DMS153 treated with DMSO at 0.1 percent for 48 hours (cell line): ENCODE results near the gene SCTR.
A peak's percentile ranks its signal among the peaks of the same experiment; 100 is the strongest.
"Not testable (repeated sequence)": the region's sequence is repeated elsewhere in the genome, so short reads cannot be mapped to it uniquely, and the experiment has no call there.

Experiments used
- DNase-seq: peaks from one replicate; lab custom pipeline; 2025; ENCODE audit not compliant: unreplicated experiment; lab: John Stamatoyannopoulos, UW

SCTR gene

GRCh38 chr2:119416299-119416923 lies 107.9 kb downstream of the SCTR start:
- DNase-seq, result no peak

GRCh38 chr2:119415630-119416029 lies 108.7 kb downstream of the SCTR start:
- DNase-seq, result no peak

GRCh38 chr2:119414894-119415293 lies 109.4 kb downstream of the SCTR start:
- no peak for DNase-seq

GRCh38 chr2:119409506-119409905 lies 114.8 kb downstream of the SCTR start:
- no peak for DNase-seq

DNA sequence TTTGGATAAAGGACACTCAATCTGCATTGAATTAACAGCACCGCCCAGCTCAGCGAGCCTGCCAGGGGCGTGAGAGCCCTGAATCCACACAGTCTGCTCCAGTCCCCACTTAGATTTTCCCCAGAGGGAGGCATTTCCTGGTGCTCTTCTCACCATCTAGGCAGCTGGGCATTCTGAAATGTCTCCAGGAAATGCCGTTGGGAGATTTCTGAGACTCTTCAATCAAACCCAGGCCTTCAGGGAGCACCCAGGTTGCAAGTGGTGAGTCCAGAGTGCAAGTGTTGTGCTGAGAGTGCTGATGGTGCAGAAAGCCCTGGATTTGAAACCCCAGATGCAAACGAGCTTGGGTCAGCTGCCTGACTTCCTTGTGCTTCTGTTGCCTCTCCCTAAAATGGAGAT lies 116.1 kb downstream of the SCTR start:
- DNase-seq, result peak; percentile 44

DNA sequence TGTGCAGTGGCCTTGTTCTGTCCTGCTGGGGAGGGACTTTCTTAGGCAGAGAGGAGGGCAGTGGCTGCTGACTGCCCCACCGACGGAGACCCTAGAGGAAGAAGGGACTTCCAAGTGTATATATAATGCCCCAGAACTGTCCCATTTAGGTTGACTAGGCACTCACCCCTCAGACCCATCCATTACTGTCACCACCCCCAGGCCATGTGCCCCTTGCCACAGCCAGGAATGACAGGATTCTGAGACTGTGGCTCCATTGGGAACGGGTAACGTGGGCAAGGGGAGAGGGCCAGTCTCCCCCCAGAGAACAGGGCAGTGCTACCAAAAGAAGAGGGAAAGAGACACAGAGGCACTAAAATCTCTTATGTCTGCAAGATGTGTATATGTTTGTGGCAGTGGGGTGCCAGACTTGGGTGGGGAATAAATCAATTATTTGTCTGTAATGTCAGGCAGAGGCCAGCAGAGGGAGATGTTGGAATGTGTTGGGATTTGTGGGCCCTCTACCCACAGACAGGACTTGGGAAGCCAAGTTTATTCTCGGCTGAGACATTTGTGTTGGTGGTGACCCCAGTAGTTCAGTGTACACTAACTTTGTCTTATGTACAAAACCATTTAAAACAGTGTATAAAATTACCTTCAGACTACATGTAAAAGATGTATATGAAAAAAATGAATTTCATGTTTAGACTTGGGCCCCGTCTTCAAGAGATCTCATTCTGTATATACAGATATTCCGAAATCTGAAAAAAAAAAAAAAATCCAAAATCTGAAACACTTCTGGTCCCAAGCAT lies 116.7 kb downstream of the SCTR start:
- peak; percentile 55 for DNase-seq

DNA sequence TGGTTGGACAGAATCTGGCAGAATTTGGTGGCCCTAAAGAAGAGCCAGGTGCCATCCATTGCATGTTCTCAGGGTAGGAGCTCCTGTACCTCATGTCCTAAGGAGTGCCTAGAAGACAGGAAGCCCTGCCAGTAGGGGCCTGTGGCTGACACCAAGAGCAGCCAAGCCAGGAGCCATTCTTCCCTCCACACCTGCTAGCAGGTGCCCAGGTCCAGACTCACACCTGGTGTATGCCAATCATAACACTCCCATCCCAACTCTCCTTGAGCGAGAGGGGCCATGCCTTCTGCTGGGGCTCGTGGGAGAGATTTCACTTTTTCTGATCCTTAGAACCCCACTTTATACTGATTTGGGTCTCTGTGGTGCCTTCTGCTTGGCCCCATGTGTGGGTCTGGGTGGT lies 119.1 kb downstream of the SCTR start:
- no peak for DNase-seq

- DNase-seq, result not testable (repeated sequence)
Measured at GRCh38 chr2:119403618-119404017, 120.7 kb downstream of the SCTR start.

DNA sequence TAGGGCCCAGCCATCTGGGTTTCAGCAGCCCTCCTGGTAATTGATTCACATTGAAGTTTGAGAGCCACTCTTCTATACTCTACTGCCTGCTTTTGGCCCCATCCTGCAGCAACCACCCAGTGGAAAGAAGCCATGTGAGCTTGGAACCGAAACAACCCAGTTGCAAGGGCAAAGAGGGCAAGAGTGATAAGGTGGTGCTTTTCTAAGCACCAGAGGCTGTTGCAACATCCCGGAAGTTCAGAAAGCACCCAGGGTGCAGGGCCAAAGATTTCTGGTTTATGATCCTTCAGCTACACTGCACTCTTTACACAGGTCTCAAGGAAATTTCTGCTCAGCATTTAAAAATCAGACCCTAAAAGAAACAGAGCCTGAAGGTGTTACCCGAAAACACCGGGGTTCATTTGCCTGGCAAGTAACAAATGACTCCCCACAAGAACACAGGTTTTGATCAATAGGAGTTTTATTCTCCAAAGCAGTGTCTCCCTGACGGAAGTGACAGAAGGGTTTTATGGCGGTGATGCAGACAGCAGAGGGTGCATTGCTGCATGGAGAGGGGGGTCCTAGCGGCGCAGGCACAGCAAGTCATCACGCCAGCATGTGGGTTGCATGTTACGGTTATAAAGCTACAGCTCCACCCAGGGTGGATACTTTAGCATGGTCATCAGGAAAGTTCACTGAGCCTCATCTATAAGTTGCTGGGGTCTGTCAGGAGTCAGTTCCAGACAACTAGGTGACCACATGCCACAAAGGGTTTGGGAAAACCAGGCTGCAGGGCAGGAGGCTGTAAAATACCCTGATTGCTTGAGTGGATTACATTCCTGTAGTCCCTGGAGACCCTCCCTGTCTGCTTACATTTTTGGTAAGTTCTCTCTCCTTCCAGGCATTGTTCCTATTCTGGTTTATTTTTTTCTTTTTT lies 121.4 kb downstream of the SCTR start:
- DNase-seq, result no peak

DNA sequence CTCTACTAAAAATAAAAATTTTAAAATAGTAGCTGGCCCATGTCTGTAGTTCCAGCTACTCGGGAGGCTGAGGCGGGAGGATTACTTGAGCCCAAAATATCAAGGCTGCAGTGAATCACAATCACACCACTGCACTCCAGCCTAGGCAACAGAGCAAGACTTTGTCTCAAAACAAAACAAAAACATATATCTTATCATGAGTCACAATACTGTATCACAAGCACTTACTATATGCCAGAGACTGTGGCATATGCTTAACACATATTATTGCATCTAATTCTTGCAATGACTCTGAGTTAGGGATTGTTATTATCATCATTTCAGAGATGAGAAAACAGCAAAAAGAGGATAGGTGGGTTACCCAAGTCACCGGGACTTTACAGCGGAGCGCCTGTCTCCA lies 122.2 kb downstream of the SCTR start:
- DNase-seq, result no peak

DNA sequence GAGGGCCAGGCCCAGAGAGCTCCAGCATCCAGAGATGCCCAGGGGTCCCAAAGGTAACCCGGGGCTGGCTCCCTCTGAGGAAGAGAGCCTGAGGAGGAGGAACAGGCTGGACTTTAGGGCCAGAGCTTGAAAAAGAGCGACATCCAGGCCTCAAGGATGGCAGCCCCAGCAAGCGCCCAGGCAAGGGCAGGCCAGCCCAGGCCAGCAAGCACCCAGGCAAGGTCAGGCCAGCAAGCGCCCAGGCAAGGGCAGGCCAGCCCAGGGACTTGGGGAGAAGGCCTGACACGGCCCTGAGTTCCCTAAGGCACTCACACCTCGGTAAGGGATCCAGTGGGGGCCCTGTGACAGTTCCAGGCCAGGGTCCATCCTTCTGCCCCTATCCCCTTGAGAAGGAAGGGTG lies 127.1 kb downstream of the SCTR start:
- DNase-seq, result no peak

- no peak for DNase-seq
Measured at GRCh38 chr2:119393971-119394748, 130.1 kb downstream of the SCTR start.
